Body of pancreas (tissue), 4 donors: Measurements from ENCODE around the gene SH3GL3.

Source experiments
- CTCF ChIP-seq, 7 experiments: fragments of 450-650 bp in 4 of 7; fragments of 200-600 bp in 3 of 7; sonication (generic) in 3 of 7; IDR thresholded peaks; one replicate each; pipeline ENCODE4 v1.5.1; 2016 to 2019; ENCODE audit warnings: antibody characterized with exemption in 7 of 7
- POLR2A ChIP-seq, 3 donors: fragments of 450-650 bp; IDR thresholded peaks; one replicate each; pipeline ENCODE4 v1.6.1; 2016; ENCODE audit warnings: antibody characterized with exemption in 3 of 3, mild to moderate bottlenecking in 2 of 3

- no peak for TF ChIP-seq CTCF (IDR thresholded peaks at IDR 0.05)
- TF ChIP-seq POLR2A (IDR thresholded peaks at IDR 0.05) = no peak
Measured at GRCh38 chr15:83462026-83462425, 14.9 kb downstream of the SH3GL3 start.
